Stimulated activated CD8-positive, alpha-beta memory T cell treated with anti-CD3 and anti-CD28 coated beads, Interleukin-7, amount 100 ng/mL, for 4 hours (primary cell): ENCODE results near the gene FGFR3.
A peak's percentile ranks its signal among the peaks of the same experiment; 100 is the strongest.

ENCODE experiments used
- DNase-seq, 2 donors: peaks; one replicate each; pipeline ENCODE4 v3.0.0-alpha.2; 2020; ENCODE audit warnings: low read depth in 2 of 2

FGFR3 gene

DNA sequence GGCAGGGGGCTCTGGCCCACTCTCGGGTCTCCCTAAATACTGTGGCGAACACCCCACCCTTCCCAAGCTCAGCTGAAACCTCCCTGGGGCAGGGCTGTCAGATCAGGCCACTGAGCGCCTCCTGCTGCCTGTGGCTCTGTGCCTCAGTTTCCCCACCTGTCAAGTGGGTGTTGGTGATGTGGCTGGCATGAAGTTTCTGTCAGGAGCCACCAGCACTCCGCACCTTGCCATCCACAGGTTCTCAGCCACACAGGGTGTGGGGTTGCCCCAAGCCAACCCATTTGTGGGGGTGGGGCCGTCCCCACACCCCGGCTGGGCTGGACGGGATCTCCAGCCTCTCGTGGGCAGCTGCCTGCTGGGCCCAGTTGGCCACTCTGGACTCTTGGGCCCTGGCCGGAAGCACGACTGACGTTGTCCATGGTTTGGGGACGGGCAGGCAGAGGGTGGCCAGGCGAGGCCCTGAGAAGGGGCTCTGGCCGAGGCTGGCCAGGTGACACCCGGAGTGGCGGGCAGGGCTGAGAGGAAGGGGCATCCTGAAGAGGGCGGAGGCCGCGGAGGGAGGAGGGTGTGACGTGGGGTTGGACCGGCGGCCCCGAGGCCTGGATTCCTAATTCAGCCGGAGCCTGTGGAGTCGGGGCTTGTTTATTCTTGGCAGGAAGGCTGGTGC, 5.5 kb upstream of the FGFR3 start:
- DNase-seq: no peak

DNA sequence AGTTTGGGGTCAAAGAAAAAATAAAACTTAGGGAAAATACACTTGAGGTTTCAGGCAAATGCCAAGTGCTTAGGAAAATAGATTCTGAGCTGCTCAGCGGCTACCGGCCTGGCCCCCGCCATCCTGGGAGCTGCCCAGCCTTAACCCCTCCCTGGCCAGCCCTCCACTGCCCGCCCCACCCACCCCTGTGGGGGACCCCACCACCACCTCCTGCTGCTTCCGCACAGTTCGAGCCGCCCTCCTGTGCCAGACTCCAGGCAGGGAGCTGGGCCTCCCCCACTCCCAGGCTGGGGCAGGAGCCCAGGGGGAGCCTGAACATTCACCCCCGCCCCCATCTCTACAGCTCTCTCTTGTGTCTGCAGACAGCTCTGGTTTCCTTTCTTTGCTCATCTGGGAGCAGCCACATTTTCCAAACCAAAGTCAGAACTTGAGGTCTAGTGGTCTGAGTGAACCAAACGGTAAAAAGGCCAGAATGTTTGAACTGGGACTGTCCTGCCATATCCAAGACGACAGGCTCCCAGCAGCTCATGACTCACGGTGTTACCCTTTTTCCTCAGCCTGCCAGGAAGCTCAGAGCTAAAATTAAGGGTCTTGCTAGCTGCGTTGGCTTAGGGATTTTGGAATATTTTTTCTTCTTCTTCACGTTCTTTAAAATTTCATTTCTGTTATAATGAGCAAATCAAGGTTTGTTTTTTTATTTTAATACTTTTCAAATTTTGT, 4.7 kb upstream of the FGFR3 start:
- no peak for DNase-seq

DNA sequence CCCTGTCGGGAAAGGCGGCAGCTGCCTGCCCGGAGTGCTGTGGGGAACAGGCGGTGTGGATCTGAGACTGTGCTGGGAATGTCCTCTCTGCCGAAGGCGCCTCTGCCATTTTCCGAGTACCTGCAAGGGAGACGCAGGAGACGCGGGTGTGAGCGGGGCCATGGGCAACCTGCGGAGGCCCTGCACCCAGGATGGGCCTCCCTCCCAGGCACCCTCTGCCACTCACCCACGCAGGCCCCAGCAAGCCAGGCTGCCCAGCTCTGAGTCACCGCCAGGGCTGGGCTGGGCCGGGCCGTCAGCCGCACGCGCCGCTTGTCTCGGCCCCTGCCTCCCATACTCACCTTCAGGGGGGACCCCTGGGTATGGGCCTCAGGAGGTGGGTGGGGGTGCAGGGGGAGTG, 3.5 kb upstream of the FGFR3 start:
- no peak for DNase-seq

DNA sequence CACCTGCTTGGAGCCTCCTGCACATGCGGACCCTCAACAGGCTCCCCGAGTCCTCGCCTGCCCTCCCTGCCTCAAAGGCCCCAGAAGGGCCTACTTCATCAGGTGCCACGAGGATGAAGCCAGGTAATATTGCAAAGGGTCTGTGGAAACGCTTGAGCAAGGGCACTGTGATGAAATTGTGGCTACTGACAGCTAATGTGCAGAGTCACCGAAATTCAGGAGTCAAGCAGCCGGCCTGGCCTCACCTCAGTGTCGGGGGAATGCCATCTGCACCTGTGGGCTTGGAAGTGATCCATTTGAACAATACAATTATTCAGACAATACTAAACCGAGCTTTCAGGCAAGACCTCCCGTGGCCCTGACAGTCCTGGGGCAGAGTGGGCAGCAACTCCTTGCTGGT, 3.1 kb upstream of the FGFR3 start:
- no peak for DNase-seq

DNA sequence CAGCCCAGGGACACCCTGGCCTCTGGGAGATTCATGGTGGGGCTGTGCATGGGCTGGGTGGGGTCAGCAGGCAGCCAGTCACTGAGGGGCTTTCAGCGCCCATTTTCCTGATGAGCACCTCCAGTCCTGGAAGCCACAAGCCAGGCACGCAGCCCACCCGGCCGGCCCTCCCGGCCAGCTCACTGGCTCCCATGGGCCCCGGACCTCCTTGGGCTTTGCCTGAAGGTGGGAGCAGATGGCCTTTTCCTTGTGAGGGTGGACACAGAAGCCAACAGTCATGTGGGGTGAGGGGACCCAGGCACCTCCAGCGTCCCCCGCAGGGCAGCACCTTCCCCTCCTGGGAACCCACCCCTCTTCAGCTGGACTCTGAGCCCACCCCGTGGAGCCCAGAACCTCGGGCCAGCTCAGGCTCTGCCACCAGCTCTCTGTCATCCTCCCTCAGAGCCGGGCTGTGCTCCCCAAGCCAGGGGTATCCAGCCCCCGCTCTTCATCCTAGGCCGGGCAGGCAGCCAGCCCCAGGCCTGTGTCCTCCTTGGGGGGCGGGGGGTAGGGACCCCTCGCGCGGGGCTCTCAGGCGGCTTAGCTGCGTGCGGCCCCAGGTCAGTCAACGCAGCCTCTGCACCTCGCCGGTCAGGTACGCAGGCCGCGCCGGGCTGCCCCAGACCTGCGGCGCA, 798 bp upstream of the FGFR3 start:
- DNase-seq: no peak

DNA sequence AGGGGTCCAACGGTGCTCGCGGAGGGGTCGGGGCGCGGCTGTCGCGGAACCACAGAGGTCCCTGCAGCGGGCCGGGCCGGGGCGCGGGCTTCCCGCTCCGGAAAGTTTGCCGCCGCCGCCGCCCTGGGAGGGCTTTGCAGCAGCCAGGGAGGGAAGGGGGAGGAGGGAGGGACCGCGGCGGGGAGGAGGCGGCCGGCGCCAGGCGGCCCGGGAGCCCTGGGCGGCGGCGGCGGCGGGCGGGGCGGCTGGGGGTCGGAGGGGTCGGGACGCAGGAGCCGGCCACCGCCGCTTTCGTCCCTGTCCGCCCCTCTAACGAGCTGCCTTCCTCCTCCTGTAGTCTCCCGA, 375 bp downstream of the FGFR3 start:
- DNase-seq: peak in 1 of 2 donors; percentile 14

DNA sequence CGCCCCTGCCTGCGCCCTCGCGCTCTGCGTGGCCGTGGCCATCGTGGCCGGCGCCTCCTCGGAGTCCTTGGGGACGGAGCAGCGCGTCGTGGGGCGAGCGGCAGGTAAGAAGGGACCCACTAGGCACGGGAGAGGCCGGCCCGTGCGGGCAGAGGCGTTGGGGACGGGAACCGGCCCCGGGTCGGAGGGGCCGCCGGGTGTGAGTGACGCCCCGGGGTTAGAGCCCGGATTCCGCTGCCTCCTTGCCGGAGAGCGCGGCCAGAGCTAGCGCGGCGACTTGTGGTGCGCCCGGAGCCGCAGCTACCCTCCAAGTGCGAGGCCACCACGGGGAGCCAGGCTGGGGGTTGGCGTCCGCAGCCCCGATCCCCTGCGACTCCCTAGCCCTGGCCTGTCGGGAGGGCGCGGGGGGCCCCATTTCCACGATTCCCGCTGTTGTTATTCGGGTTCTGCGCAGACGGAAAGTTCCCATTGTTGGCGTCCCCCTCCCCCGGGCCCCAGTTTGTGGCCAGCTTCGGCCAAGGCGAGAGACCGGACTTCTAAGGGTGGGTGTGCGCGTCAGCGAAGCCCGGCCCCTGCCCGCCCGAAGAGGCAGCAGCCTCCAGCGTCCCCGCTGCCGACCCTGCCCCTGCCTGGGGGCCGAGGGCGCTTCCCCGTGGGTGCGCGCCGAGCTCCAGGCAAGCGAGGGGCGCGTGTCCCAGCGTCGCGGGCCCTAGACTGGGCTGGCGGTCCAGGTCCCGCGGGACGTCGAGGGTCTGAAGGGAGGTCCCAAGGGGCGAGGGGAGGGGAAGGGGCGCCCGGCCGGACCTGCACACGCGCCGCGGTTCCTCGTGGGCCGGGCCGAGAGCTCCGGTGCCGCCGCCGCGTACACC, 1.1 kb downstream of the FGFR3 start:
- DNase-seq: no peak

DNA sequence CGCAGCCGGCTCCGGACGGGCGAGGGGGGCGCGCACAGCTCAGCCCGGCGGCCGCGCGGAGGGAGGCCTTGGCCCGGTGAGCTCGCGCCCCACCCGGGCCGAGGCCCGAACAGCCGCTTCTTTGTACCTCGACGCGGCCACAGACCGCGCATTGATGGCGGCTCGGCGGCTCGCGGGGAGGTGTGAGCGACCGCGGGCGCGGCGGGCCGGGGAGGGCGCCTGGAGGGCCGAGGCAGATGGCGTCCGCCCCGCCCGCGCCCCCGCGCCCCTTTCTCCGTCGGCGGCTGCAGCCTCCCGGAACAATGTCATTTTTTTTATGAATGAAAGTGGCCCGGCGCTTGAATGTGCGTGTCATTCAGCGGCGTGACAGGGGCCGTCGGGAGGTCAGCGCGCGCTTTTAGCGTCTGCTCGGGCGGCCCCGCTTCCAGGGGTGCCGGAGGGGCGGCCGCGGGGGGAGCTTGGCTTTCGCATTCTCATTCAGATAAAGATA, 1.8 kb downstream of the FGFR3 start:
- DNase-seq: no peak

DNA sequence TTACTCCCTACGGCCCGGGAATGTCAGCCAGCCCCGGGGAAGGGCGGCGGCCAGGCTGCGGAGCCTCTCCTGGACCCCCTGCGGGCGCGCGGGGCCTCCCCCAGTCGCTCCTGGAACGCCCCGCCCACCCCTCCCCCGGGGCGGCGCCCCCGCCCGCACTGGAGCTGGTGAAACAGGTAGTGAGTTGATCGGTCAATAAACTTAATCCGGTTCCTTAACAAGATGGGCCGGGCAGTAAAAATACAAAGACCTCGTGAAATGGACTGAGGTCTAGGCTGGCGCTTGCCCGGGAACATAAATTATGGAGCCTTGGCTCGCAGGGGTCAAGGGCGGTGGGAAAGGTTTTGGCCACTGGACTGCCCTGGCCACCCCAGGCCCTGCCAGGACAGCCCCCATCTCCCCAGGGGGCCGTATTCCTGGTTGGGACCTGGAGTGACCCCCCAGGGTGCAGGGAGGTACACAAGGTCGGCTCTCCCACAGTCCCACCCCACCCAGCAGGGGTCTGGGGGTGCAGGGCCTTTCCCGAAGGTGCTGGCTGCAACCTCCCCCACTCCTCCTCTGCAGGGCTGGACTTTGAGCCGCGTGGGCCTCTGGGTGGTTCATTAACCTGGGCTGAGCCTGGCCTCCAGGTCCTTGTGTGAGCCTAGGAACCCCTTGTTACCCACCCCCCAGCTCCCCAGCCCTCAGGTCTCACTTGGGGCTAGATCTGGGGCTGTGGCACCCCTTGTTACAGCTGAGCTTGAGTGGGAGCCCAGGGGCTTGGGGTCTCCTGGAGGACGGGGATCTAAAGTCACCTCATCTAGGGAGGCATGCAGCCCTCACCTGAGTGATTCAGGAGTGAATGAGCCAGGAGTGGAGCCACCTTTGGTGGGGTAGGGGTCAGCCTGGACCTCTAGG, 2.5 kb downstream of the FGFR3 start:
- DNase-seq: no peak

DNA sequence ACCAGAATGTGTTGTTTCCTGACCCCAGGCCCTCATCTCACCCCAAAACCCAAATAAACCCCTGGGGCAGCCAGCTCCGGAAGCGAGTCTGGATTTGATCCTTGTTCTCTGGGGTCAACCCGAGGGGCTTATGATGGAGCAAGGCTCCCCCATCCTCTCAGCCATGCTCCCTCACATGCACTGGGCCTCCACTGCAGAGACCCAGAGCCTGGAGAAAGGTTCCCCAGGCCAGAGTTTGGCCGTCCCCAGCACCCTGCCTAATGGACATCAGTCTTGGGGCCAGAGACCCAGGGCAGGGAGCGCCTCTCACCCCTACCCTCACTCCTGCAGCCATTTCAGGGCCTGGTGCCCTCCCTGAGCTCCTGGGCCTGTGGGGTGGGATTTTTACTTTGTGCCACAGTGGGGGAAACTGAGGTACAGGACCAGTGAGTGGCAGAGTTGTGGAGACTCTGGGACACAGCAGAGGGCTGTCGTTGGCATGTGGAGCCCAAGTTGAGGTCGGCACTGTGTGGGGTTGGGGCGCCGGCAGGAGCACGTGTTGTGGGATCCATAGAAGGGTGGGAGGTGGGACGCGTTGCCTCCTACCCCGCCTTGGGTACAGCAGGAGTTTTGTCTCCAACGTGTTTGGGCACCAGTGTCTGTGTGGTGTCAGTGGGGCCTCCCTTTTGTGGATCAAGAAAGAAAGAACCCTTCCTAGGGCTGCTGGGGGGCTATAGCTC, 3.6 kb downstream of the FGFR3 start:
- no peak for DNase-seq

DNA sequence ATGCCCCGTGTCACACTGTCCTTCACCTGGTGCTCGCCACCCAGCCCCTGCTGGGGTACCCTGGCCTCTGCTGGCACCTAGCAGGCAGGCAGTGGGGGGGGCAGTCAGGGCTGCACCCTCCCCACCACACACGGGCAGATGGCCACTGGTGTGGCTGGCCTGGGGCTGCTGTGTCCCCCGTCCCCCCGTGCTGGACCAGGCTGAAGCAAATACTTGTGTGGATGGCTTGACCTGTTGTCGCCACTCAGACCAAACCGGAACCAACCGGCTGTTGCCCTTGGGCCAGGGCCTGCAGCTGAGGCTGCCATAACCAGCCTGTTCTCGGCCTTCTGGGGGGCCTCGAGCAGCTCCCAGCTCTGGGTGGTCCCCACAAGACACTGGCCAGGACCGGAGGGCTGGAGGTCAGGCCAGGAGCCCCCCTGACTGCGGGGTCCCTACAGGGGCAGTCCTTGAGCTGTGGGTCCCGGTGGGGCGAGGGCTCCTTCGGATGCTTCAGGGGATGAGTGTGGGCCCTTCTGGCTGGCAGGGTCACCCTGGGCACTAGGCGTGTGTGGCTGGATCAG, 4.3 kb downstream of the FGFR3 start:
- no peak for DNase-seq

DNA sequence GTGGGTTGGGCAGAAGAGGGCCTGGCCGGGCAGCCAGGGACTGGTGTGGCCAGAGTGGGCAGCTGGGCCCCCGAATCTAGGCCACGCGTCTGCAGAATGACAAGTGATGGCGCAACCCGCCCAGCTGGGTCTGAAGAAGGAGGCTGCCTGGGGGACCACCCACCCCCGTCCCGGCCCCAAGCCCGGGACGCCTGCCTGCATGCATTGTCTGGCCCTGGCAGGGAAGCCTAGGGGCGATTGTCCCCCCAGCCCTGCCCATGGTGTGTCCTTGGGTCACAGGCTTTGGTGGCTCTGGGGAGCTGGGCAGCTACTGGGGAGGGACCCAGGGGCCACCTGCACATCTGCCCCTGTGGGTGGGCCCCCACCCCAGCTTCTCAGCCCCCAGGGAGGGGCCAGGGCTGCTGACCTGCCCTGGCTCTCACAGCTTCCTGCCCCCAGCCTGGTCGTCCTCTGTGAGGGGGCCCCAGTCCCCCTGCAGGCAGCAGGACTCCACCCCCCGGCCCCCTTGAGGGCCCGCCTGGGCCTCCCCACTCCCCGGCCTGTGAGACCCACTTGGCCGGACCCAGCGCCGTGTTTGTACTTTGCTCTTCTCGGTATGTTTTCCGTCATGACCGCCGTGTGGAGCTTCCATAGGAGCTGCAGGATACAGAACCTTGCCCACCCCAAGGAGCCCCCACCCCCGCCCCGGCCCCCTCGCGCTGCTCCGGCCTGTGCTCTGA, 4.9 kb downstream of the FGFR3 start:
- DNase-seq: no peak

DNA sequence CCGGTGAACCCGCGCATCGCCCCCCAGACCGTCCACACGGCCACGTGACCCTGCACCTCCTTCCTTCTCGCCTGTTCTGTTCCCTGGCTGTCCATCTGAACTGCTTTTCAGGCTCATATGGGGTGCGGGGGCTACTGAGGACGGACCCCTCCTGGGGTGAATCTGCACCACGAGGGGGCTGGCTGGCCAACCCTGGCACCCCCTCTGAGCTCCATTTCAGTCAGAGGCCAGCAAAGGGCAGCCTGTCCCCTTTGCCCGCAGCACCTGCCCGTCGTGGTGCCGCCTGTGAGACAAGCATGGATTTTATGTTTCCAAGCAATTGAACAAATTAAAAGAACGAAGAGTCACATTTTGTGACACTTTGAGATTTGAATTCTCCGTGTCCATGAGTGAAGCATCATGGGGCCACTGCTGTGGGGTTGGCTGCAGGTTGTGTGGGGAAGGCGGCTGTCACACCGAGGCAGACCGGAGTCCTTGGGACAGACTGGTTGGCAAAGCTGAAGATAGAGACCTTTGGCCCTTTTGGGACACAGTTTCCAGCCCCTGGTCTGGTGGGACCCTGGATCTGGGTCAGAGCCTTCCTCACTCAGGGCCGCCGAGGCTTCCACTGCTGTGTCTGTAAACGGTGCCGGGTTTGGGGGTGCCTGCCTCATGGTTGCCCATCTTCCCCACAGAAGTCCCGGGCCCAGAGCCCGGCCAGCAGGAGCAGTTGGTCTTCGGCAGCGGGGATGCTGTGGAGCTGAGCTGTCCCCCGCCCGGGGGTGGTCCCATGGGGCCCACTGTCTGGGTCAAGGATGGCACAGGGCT, 5.7 kb downstream of the FGFR3 start:
- no peak for DNase-seq

DNA sequence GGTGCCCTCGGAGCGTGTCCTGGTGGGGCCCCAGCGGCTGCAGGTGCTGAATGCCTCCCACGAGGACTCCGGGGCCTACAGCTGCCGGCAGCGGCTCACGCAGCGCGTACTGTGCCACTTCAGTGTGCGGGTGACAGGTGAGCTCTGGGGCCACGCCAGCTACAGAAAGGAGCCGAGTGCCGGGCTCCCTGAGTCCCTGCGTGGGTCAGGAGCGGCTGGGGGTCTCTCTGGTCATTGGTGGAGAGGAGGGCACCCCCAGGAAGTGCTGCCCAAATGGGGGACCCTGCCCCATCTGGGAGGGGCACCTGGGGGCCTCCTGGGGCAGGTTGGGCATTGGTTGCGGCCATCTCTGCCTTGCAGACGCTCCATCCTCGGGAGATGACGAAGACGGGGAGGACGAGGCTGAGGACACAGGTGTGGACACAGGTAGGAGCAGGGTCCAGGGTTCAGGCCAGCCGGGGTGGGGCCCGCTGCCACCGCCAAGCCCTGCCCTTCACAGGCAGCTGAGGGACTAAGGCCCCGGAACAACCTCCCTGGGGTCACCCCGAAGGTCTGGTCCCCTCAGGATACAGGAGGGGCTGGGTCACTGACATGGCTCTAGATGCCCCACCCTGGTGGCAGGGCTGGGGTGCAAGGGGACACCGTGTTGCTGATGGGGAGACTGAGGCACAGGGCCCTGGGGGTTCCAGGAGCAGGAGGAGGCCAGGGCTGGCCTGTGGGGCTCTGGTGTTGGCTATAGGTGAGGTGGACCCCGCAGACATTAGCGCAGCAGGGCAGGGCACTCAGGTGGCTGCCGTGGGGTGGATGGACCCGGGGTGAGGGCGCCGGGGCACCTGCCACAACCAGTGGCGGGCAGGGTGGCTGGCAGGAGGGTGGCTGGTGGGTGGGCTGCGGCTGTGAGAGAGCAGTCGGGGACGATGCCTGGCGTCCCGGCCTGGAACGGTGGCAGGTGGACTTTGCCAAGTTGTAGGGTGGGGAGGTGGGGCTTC, 6.6 kb downstream of the FGFR3 start:
- no peak for DNase-seq

DNA sequence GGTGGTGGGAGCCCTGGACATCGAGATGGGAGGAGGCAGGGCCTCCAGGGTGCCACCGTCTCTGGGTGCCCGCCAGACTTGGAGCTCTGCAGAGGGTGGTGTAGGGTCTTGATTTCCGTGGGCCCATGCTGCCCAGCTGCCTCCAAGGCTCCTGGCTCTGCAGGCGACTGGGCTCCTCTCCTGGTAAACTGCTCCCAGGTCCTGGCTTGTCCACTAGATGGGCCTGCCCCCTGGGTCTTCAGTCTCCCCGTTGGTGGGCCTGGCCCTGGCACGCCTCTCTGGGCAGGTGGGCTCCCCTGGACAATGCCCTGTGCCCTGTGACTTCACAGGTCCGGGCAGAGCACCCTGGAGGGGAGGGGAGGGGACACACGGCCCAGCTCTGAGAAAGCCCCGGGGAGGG, 7.7 kb downstream of the FGFR3 start:
- no peak for DNase-seq

DNA sequence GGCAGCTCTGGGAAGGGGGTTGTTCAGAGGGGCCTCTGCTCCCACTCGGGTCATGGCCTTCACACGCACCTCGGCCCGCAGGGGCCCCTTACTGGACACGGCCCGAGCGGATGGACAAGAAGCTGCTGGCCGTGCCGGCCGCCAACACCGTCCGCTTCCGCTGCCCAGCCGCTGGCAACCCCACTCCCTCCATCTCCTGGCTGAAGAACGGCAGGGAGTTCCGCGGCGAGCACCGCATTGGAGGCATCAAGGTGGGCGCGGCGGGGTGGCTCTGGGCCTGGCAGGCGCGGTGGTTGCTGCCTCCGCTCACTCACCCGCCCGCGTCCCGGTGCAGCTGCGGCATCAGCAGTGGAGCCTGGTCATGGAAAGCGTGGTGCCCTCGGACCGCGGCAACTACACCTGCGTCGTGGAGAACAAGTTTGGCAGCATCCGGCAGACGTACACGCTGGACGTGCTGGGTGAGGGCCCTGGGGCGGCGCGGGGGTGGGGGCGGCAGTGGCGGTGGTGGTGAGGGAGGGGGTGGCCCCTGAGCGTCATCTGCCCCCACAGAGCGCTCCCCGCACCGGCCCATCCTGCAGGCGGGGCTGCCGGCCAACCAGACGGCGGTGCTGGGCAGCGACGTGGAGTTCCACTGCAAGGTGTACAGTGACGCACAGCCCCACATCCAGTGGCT, 8.3 kb downstream of the FGFR3 start:
- no peak for DNase-seq
